HepG2 (cell line): Measurements from ENCODE around the gene DOK5. TPM values are rescaled to one million over a fixed set of nuclear protein-coding genes. Genes with fewer than 3 reads are reported as not detected.

Experiments used
- ATAC-seq: fragments of 200-7000 bp; cut with Tn5 transposase; 3 replicates; pipeline ENCODE4 v1.9.1; 2020; ENCODE audit warnings: mild to moderate bottlenecking, moderate library complexity
- BruUV-seq: library from RNA; stranded (reverse); fragments of 400-500 nt; replicated peaks from 2 replicates; lab custom pipeline; 2021; lab: Mats Ljungman, UMichigan
- CTCF ChIA-PET: fragments of 300-600 bp; formaldehyde crosslinking; extraction: SDS; loops from one replicate; lab custom pipeline; 2021; ENCODE audit warnings: low total read pairs, inconsistent platforms, low intra/inter-chr PET ratio; lab: Yijun Ruan, JAX
- POLR2A ChIA-PET: fragments of 350-600 bp; sonication (Branson Sonifier 250); formaldehyde crosslinking; loops from one replicate; lab custom pipeline; 2020; ENCODE audit warnings: antibody characterized with exemption, inconsistent platforms; lab: Yijun Ruan, JAX
- DNase-seq: peaks from one replicate; pipeline ENCODE4 v3.0.0-alpha.2; 2015; ENCODE audit warnings: low spot score
- FAIRE-seq: peaks from 3 replicates; lab custom pipeline; 2011; peaks lifted over from hg19 to GRCh38; lab: Jason Lieb, UNC
- H2AFZ ChIP-seq: one replicate; pipeline ENCODE4 v1.6.1; 2011; ENCODE audit warnings: low read length, inconsistent platforms
- H3K27ac ChIP-seq: fragments of 300-600 bp; 3 replicates; pipeline ENCODE4 v1.8.0; 2011; ENCODE audit warnings: mixed run types, mild to moderate bottlenecking, mixed read lengths, low read length, inconsistent platforms; ENCODE audit not compliant: insufficient read depth; ENCODE audit errors: extremely low read length
- H3K27me3 ChIP-seq, 2 experiments: fragments of 200-600 bp in 1 of 2; 2 replicates in 1 of 2; 3 replicates in 1 of 2; pipeline versions ENCODE4 v1.6.0 to v1.8.0; 2011; ENCODE audit warnings: low read length in 2 of 2, mild to moderate bottlenecking in 2 of 2, moderate library complexity in 2 of 2, inconsistent platforms in 1 of 2; ENCODE audit not compliant: insufficient read depth in 2 of 2, control insufficient read depth in 1 of 2
- H3K36me3 ChIP-seq, 2 experiments: fragments of 200-600 bp in 1 of 2; replicated peaks in 1 of 2; 2 replicates in 1 of 2; 3 replicates in 1 of 2; pipeline versions ENCODE4 v1.5.1 to v1.8.0; 2011; ENCODE audit warnings: low read length in 2 of 2, inconsistent platforms in 1 of 2; ENCODE audit not compliant: insufficient read depth in 2 of 2, control insufficient read depth in 1 of 2
- H3K4me1 ChIP-seq: 2 replicates; pipeline ENCODE4 v1.5.1; 2012; ENCODE audit warnings: low read length, inconsistent platforms; ENCODE audit not compliant: insufficient read depth
- H3K4me2 ChIP-seq: 2 replicates; pipeline ENCODE4 v1.6.0; 2011; ENCODE audit warnings: low read depth, low read length, inconsistent platforms
- H3K4me3 ChIP-seq, 3 experiments: fragments of 200-600 bp in 1 of 3; sonication (generic), shearing (Covaris generic) in 1 of 3; replicated peaks in 1 of 3; 2 replicates each; pipeline ENCODE4 v1.5.1; 2011 to 2016; ENCODE audit warnings: low read length in 3 of 3, inconsistent platforms in 2 of 3, low read depth in 2 of 3, mild to moderate bottlenecking in 2 of 3, control low read depth in 1 of 3, mixed read lengths in 1 of 3; ENCODE audit not compliant: insufficient read depth in 1 of 3
- H3K79me2 ChIP-seq: one replicate; pipeline ENCODE4 v1.6.1; 2011; ENCODE audit warnings: low read length, inconsistent platforms; ENCODE audit not compliant: insufficient read depth
- H3K9ac ChIP-seq: 2 replicates; pipeline ENCODE4 v1.6.0; 2011; ENCODE audit warnings: mild to moderate bottlenecking, low read depth, low read length, inconsistent platforms; ENCODE audit not compliant: insufficient read depth
- H3K9me3 ChIP-seq: 2 replicates; pipeline ENCODE4 v1.5.1; 2012; ENCODE audit warnings: mild to moderate bottlenecking, low read length
- H4K20me1 ChIP-seq: 2 replicates; pipeline ENCODE4 v1.6.0; 2011; ENCODE audit warnings: inconsistent platforms, mild to moderate bottlenecking, low read length, moderate library complexity; ENCODE audit not compliant: insufficient read depth
- AKNA ChIP-seq: sonication (generic); formaldehyde crosslinking; IDR thresholded peaks from 2 replicates; pipeline ENCODE4 v1.4.0; 2020; ENCODE audit warnings: missing genetic modification reagents, borderline replicate concordance
- NFE2 ChIP-seq: sonication (generic); formaldehyde crosslinking; IDR thresholded peaks from 2 replicates; pipeline ENCODE4 v1.4.0; 2020; ENCODE audit warnings: missing genetic modification reagents
- NFRKB ChIP-seq: fragments of 450-650 bp; IDR thresholded peaks from 2 replicates; pipeline ENCODE4 v1.6.1; 2017
- PHF20 ChIP-seq: sonication (generic); formaldehyde crosslinking; IDR thresholded peaks from 2 replicates; pipeline ENCODE4 v1.5.0; 2020; ENCODE audit warnings: mild to moderate bottlenecking, missing genetic modification reagents
- TBP ChIP-seq: sonication (generic); formaldehyde crosslinking; IDR thresholded peaks from 2 replicates; pipeline ENCODE4 v1.5.0; 2020; ENCODE audit warnings: missing genetic modification reagents
- TEAD2 ChIP-seq: sonication (generic); formaldehyde crosslinking; IDR thresholded peaks from 2 replicates; pipeline ENCODE4 v1.9.0; 2021; ENCODE audit warnings: missing genetic modification reagents
- USF2 ChIP-seq, 2 experiments: sonication (generic) in 1 of 2; formaldehyde crosslinking in 1 of 2; IDR thresholded peaks; 2 replicates each; pipeline versions ENCODE4 v1.5.1 to v1.6.1; 2011 to 2020; ENCODE audit warnings: borderline replicate concordance in 1 of 2, low read depth in 1 of 2, low read length in 1 of 2, mild to moderate bottlenecking in 1 of 2, missing genetic modification reagents in 1 of 2, moderate library complexity in 1 of 2
- ZBTB39 ChIP-seq: sonication (generic); formaldehyde crosslinking; IDR thresholded peaks from 2 replicates; pipeline ENCODE4 v1.5.0; 2020; ENCODE audit warnings: missing genetic modification reagents
- ZNF644 ChIP-seq: IDR thresholded peaks from 2 replicates; pipeline ENCODE4 v1.6.1; 2016; ENCODE audit warnings: low read depth
- ZNF816 ChIP-seq: sonication (generic); formaldehyde crosslinking; IDR thresholded peaks from 2 replicates; pipeline ENCODE4 v1.8.0; 2022; ENCODE audit warnings: missing genetic modification reagents, mild to moderate bottlenecking, borderline replicate concordance
- WGBS: methylation state at CpG from one replicate; pipeline ENCODE4 v1.1.6; 2017; ENCODE audit warnings: low lambda C conversion rate; 5-methylcytosine and 5-hydroxymethylcytosine counted together
- in situ Hi-C: cut with HindIII; loops from 2 replicates; pipeline ENCODE4 v1.10.0; 2017; ENCODE audit warnings: low pct_unique_long_range_greater_than_20kb; ENCODE audit not compliant: extremely low pct_ligation_motif_present
- intact Hi-C: fragments of 100-400 bp; cut with micrococcal nuclease; formaldehyde crosslinking; loops from one replicate; pipeline ENCODE4 v1.10.0; 2022; ENCODE audit not compliant: unreplicated experiment
- polyA plus RNA-seq, 8 experiments: library from polyadenylated mRNA; depleted of rRNA in 3 of 8; stranded (reverse) in 7 of 8; unstranded in 1 of 8; fragments of >200 nt; fragmentation: Illumina TruSeq in 4 of 8; extraction: Trizol in 4 of 8; gene quantifications; 2 replicates each; pipeline versions ENCODE4 v1.2.1 to v1.2.3, GENCODE V29; 2011 to 2016; ENCODE audit warnings: low read depth in 4 of 8, missing spikeins in 1 of 8, mixed read lengths in 1 of 8; ENCODE audit not compliant: insufficient read depth in 1 of 8
- total RNA-seq, 5 experiments: library from RNA; depleted of rRNA; stranded (reverse); fragments of >200 nt; fragmentation: Illumina TruSeq; extraction: Trizol; gene quantifications; 2 replicates each; pipeline ENCODE4 v1.2.3, GENCODE V29; 2016; ENCODE audit warnings: low read depth in 1 of 5

Gene DOK5
- total and polyA plus RNA-seq, 2 of the 13 experiments (the other 11 are each of a cell fraction or from before 2014, with no cell fraction given) = not detected

- TF ChIP-seq ZBTB39 (CRISPR knock-in tag) (no peak), ZNF644 (no peak), NFRKB (no peak), TBP (CRISPR knock-in tag) (no peak), AKNA (CRISPR knock-in tag) (no peak), PHF20 (CRISPR knock-in tag) (no peak)
Observed at GRCh38 chr20:54469293-54469692, 6.1 kb upstream of the DOK5 start (continued).

GRCh38 chr20:54469952-54470351 is 5.4 kb upstream of the DOK5 start:
- H3K9me3 ChIP-seq = no peaks in the 10 kb centered on the region
- no peaks in the 10 kb centered on the region for H3K79me2 ChIP-seq
- H3K27ac ChIP-seq = no peak overlapping the region
- H3K4me3 ChIP-seq = no peak overlapping the region
- in situ Hi-C loops (no loop called here), intact Hi-C loops (no loop called here)
- TF ChIP-seq ZNF816 (CRISPR knock-in tag) = no peak
- TF ChIP-seq USF2 (IDR thresholded peaks at IDR 0.05; ENCODE audit: low read depth, low read length) = no peak
- TF ChIP-seq USF2 (CRISPR knock-in tag; IDR thresholded peaks at IDR 0.05; ENCODE audit: borderline replicate concordance) = no peak
- TF ChIP-seq NFE2 (CRISPR knock-in tag) = no peak
- TF ChIP-seq TEAD2 (CRISPR knock-in tag) = no peak
- ChIA-PET CTCF (no interaction called here), POLR2A (no interaction called here)
- no peaks in the 10 kb centered on the region for H4K20me1 ChIP-seq
- H3K4me1 ChIP-seq = no peaks in the 10 kb centered on the region
- H3K4me2 ChIP-seq = no peak overlapping the region
- H3K36me3 ChIP-seq = no peaks in the 10 kb centered on the region
- ATAC-seq = no peak
- DNase-seq = no peak
- BruUV-seq = no TSS peak
- FAIRE-seq = no peak
- WGBS = 0% methylated on average over 1 of the region's 1 CpG
- no peak overlapping the region for H2AFZ ChIP-seq
- H3K9ac ChIP-seq = no peak overlapping the region
- H3K27me3 ChIP-seq = peaks cover 2 to 14% of the 10 kb centered on the region in 2 experiments; a peak in 3 of 5 replicates
